ENCODE measurements around the gene FAM20C.

FAM20C gene

GRCh38 chr7:210401-210925 is 18.1 kb downstream of the FAM20C start:
- Histone ChIP-seq H2AFZ (ENCODE audit: low read depth, low read length) (no peak overlapping the region), H3K9ac (ENCODE audit: low read length) (no peak overlapping the region), H4K20me1 (ENCODE audit: insufficient read depth, low read length) (no peaks in the 10 kb centered on the region), H3K4me3 (ENCODE audit: low read length) (no peak overlapping the region), H3K27ac (ENCODE audit: low read length) (no peak overlapping the region), H3K27me3 (ENCODE audit: low read depth, low read length) (no peaks in the 10 kb centered on the region), H3K79me2 (ENCODE audit: low read length) (no peaks in the 10 kb centered on the region), H3K36me3 (replicated peaks; ENCODE audit: low read depth, low read length) (no peaks in the 10 kb centered on the region), H3K9me3 (ENCODE audit: insufficient read depth, low read length) (no peaks in the 10 kb centered on the region), H3K4me2 (ENCODE audit: low read length) (no peak overlapping the region), H3K4me1 (ENCODE audit: low read length) (no peaks in the 10 kb centered on the region)
- no peak for TF ChIP-seq CTCF (IDR thresholded peaks at IDR 0.05; ENCODE audit: low read depth, low read length)

- Histone ChIP-seq H3K36me3 (replicated peaks; ENCODE audit: low read depth, low read length) (no peaks in the 10 kb centered on the region), H3K9ac (ENCODE audit: low read length) (no peak overlapping the region), H4K20me1 (ENCODE audit: insufficient read depth, low read length) (no peaks in the 10 kb centered on the region), H3K4me1 (ENCODE audit: low read length) (no peaks in the 10 kb centered on the region), H3K27me3 (ENCODE audit: low read depth, low read length) (no peaks in the 10 kb centered on the region), H3K79me2 (ENCODE audit: low read length) (no peaks in the 10 kb centered on the region), H3K4me3 (ENCODE audit: low read length) (no peak overlapping the region), H3K27ac (ENCODE audit: low read length) (no peak overlapping the region), H3K9me3 (ENCODE audit: insufficient read depth, low read length) (no peaks in the 10 kb centered on the region), H3K4me2 (ENCODE audit: low read length) (no peak overlapping the region), H2AFZ (ENCODE audit: low read depth, low read length) (no peak overlapping the region)
- TF ChIP-seq CTCF (IDR thresholded peaks at IDR 0.05; ENCODE audit: low read depth, low read length) = no peak
- no peak for TF ChIP-seq EZH2phosphoT487 (IDR thresholded peaks at IDR 0.05; ENCODE audit: low read depth)
These were observed 18.8 kb downstream of the FAM20C start for GRCh38 chr7:211033-211714.

- no peaks in the 10 kb centered on the region for H3K79me2 ChIP-seq (ENCODE audit: low read length)
- no peak overlapping the region for H3K4me3 ChIP-seq (ENCODE audit: low read length)
- no peaks in the 10 kb centered on the region for H3K4me1 ChIP-seq (ENCODE audit: low read length)
- H3K27ac ChIP-seq (ENCODE audit: low read length) = no peak overlapping the region
- no peaks in the 10 kb centered on the region for H3K9me3 ChIP-seq (ENCODE audit: insufficient read depth, low read length)
- H4K20me1 ChIP-seq (ENCODE audit: insufficient read depth, low read length) = no peaks in the 10 kb centered on the region
- H2AFZ ChIP-seq (ENCODE audit: low read depth, low read length) = no peak overlapping the region
- H3K4me2 ChIP-seq (ENCODE audit: low read length) = no peak overlapping the region
- TF ChIP-seq CTCF (IDR thresholded peaks at IDR 0.05; ENCODE audit: low read depth, low read length) (no peak), EZH2phosphoT487 (IDR thresholded peaks at IDR 0.05; ENCODE audit: low read depth) (no peak)
- H3K36me3 ChIP-seq (replicated peaks; ENCODE audit: low read depth, low read length) = no peaks in the 10 kb centered on the region
- H3K9ac ChIP-seq (ENCODE audit: low read length) = no peak overlapping the region
- no peaks in the 10 kb centered on the region for H3K27me3 ChIP-seq (ENCODE audit: low read depth, low read length)
These were observed 19.3 kb downstream of the FAM20C start for GRCh38 chr7:211715-212058.

GRCh38 chr7:212754-213153 is 20.4 kb downstream of the FAM20C start:
- Histone ChIP-seq H2AFZ (ENCODE audit: low read depth, low read length) (no peak overlapping the region), H3K27ac (ENCODE audit: low read length) (no peak overlapping the region), H3K9ac (ENCODE audit: low read length) (no peak overlapping the region), H3K4me1 (ENCODE audit: low read length) (no peaks in the 10 kb centered on the region), H4K20me1 (ENCODE audit: insufficient read depth, low read length) (no peaks in the 10 kb centered on the region), H3K27me3 (ENCODE audit: low read depth, low read length) (no peaks in the 10 kb centered on the region), H3K4me2 (ENCODE audit: low read length) (no peak overlapping the region), H3K36me3 (replicated peaks; ENCODE audit: low read depth, low read length) (no peaks in the 10 kb centered on the region), H3K9me3 (ENCODE audit: insufficient read depth, low read length) (no peaks in the 10 kb centered on the region), H3K4me3 (ENCODE audit: low read length) (no peak overlapping the region), H3K79me2 (ENCODE audit: low read length) (no peaks in the 10 kb centered on the region)
- TF ChIP-seq EZH2phosphoT487 (IDR thresholded peaks at IDR 0.05; ENCODE audit: low read depth) (no peak), CTCF (IDR thresholded peaks at IDR 0.05; ENCODE audit: low read depth, low read length) (no peak)
